ENCODE measurements around the gene OTULINL.

OTULINL gene

GRCh38 chr5:14582797-14583137, 1.2 kb downstream of the OTULINL start:
- Histone ChIP-seq H3K9me3 (ENCODE audit: control insufficient read depth, insufficient read depth, low read length) (no peaks in the 10 kb centered on the region; the same call in 1 of the 2 replicates), H3K36me3 (ENCODE audit: insufficient read depth, low read length) (no peaks in the 10 kb centered on the region), H3K9ac (ENCODE audit: low read depth, low read length) (peak overlapping the region; percentile 62; the same call in 1 of the 2 replicates), H3K4me1 (ENCODE audit: insufficient read depth, low read length) (no peaks in the 10 kb centered on the region; the same call in 1 of the 2 replicates)

GRCh38 chr5:14584848-14585247, 3.3 kb downstream of the OTULINL start:
- H3K9me3 ChIP-seq (ENCODE audit: control insufficient read depth, insufficient read depth, low read length): no peaks in the 10 kb centered on the region; the same call in 1 of the 2 replicates
- H3K36me3 ChIP-seq (ENCODE audit: insufficient read depth, low read length): no peaks in the 10 kb centered on the region
- no peaks in the 10 kb centered on the region; the same call in 1 of the 2 replicates for H3K4me1 ChIP-seq (ENCODE audit: insufficient read depth, low read length)
- no peak overlapping the region for H3K9ac ChIP-seq (ENCODE audit: low read depth, low read length)

GRCh38 chr5:14587150-14587549, 5.6 kb downstream of the OTULINL start:
- Histone ChIP-seq H3K9ac (ENCODE audit: low read depth, low read length) (no peak overlapping the region), H3K9me3 (ENCODE audit: control insufficient read depth, insufficient read depth, low read length) (no peaks in the 10 kb centered on the region; the same call in 1 of the 2 replicates), H3K36me3 (ENCODE audit: insufficient read depth, low read length) (no peaks in the 10 kb centered on the region), H3K4me1 (ENCODE audit: insufficient read depth, low read length) (no peaks in the 10 kb centered on the region; the same call in 1 of the 2 replicates)

GRCh38 chr5:14588145-14588544, 6.6 kb downstream of the OTULINL start:
- no peaks in the 10 kb centered on the region; the same call in 1 of the 2 replicates for H3K9me3 ChIP-seq (ENCODE audit: control insufficient read depth, insufficient read depth, low read length)
- no peak overlapping the region for H3K9ac ChIP-seq (ENCODE audit: low read depth, low read length)
- H3K4me1 ChIP-seq (ENCODE audit: insufficient read depth, low read length): no peaks in the 10 kb centered on the region

GRCh38 chr5:14588758-14589543, 7.4 kb downstream of the OTULINL start:
- Histone ChIP-seq H3K36me3 (ENCODE audit: insufficient read depth, low read length) (no peaks in the 10 kb centered on the region), H3K9me3 (ENCODE audit: control insufficient read depth, insufficient read depth, low read length) (no peaks in the 10 kb centered on the region; the same call in 1 of the 2 replicates), H3K4me1 (ENCODE audit: insufficient read depth, low read length) (no peaks in the 10 kb centered on the region), H3K9ac (ENCODE audit: low read depth, low read length) (no peak overlapping the region)

More at GRCh38 chr5:14588145-14588544, 6.6 kb downstream of the OTULINL start:
- H3K36me3 ChIP-seq (ENCODE audit: insufficient read depth, low read length): no peaks in the 10 kb centered on the region

- Histone ChIP-seq H3K9ac (ENCODE audit: low read depth, low read length) (no peak overlapping the region), H3K4me1 (ENCODE audit: insufficient read depth, low read length) (no peaks in the 10 kb centered on the region), H3K9me3 (ENCODE audit: control insufficient read depth, insufficient read depth, low read length) (no peaks in the 10 kb centered on the region), H3K36me3 (ENCODE audit: insufficient read depth, low read length) (no peaks in the 10 kb centered on the region; the same call in 1 of the 2 replicates)
Measured at GRCh38 chr5:14590949-14591348, 9.4 kb downstream of the OTULINL start.

- no peaks in the 10 kb centered on the region; the same call in 1 of the 2 replicates for H3K36me3 ChIP-seq (ENCODE audit: insufficient read depth, low read length)
- H3K4me1 ChIP-seq (ENCODE audit: insufficient read depth, low read length): no peaks in the 10 kb centered on the region
- no peaks in the 10 kb centered on the region for H3K9me3 ChIP-seq (ENCODE audit: control insufficient read depth, insufficient read depth, low read length)
- no peak overlapping the region for H3K9ac ChIP-seq (ENCODE audit: low read depth, low read length)
Measured at GRCh38 chr5:14591548-14591947, 10.0 kb downstream of the OTULINL start.

- Histone ChIP-seq H3K36me3 (ENCODE audit: insufficient read depth, low read length) (no peaks in the 10 kb centered on the region; the same call in 1 of the 2 replicates), H3K4me1 (ENCODE audit: insufficient read depth, low read length) (no peaks in the 10 kb centered on the region)
Measured at GRCh38 chr5:14593326-14594021, 11.9 kb downstream of the OTULINL start.

GRCh38 chr5:14594378-14595074, 12.9 kb downstream of the OTULINL start:
- Histone ChIP-seq H3K9me3 (ENCODE audit: control insufficient read depth, insufficient read depth, low read length) (no peaks in the 10 kb centered on the region), H3K4me1 (ENCODE audit: insufficient read depth, low read length) (no peaks in the 10 kb centered on the region), H3K36me3 (ENCODE audit: insufficient read depth, low read length) (no peaks in the 10 kb centered on the region; the same call in 1 of the 2 replicates), H3K9ac (ENCODE audit: low read depth, low read length) (no peak overlapping the region)

More at GRCh38 chr5:14593326-14594021, 11.9 kb downstream of the OTULINL start:
- H3K9me3 ChIP-seq (ENCODE audit: control insufficient read depth, insufficient read depth, low read length): no peaks in the 10 kb centered on the region
- H3K9ac ChIP-seq (ENCODE audit: low read depth, low read length): no peak overlapping the region

GRCh38 chr5:14595189-14595588, 13.6 kb downstream of the OTULINL start:
- Histone ChIP-seq H3K4me1 (ENCODE audit: insufficient read depth, low read length) (no peaks in the 10 kb centered on the region), H3K9ac (ENCODE audit: low read depth, low read length) (no peak overlapping the region), H3K36me3 (ENCODE audit: insufficient read depth, low read length) (no peaks in the 10 kb centered on the region; the same call in 1 of the 2 replicates), H3K9me3 (ENCODE audit: control insufficient read depth, insufficient read depth, low read length) (no peaks in the 10 kb centered on the region)

GRCh38 chr5:14595891-14596290, 14.3 kb downstream of the OTULINL start:
- H3K4me1 ChIP-seq (ENCODE audit: insufficient read depth, low read length): no peaks in the 10 kb centered on the region
- no peaks in the 10 kb centered on the region; the same call in 1 of the 2 replicates for H3K36me3 ChIP-seq (ENCODE audit: insufficient read depth, low read length)
- no peak overlapping the region for H3K9ac ChIP-seq (ENCODE audit: low read depth, low read length)
- H3K9me3 ChIP-seq (ENCODE audit: control insufficient read depth, insufficient read depth, low read length): no peaks in the 10 kb centered on the region

- Histone ChIP-seq H3K9me3 (ENCODE audit: control insufficient read depth, insufficient read depth, low read length) (no peaks in the 10 kb centered on the region), H3K36me3 (ENCODE audit: insufficient read depth, low read length) (no peaks in the 10 kb centered on the region; the same call in 1 of the 2 replicates), H3K9ac (ENCODE audit: low read depth, low read length) (no peak overlapping the region), H3K4me1 (ENCODE audit: insufficient read depth, low read length) (no peaks in the 10 kb centered on the region)
Measured at GRCh38 chr5:14597080-14597479, 15.5 kb downstream of the OTULINL start.

GRCh38 chr5:14598225-14598624, 16.6 kb downstream of the OTULINL start:
- Histone ChIP-seq H3K4me1 (ENCODE audit: insufficient read depth, low read length) (no peaks in the 10 kb centered on the region), H3K9ac (ENCODE audit: low read depth, low read length) (no peak overlapping the region), H3K9me3 (ENCODE audit: control insufficient read depth, insufficient read depth, low read length) (no peaks in the 10 kb centered on the region), H3K36me3 (ENCODE audit: insufficient read depth, low read length) (no peaks in the 10 kb centered on the region; the same call in 1 of the 2 replicates)

GRCh38 chr5:14599476-14600127, 18.0 kb downstream of the OTULINL start:
- no peaks in the 10 kb centered on the region for H3K4me1 ChIP-seq (ENCODE audit: insufficient read depth, low read length)
- H3K9ac ChIP-seq (ENCODE audit: low read depth, low read length): no peak overlapping the region
- H3K9me3 ChIP-seq (ENCODE audit: control insufficient read depth, insufficient read depth, low read length): no peaks in the 10 kb centered on the region
- no peaks in the 10 kb centered on the region; the same call in 1 of the 2 replicates for H3K36me3 ChIP-seq (ENCODE audit: insufficient read depth, low read length)

Measured in ES-I3 (cell line).